Astrocyte of the cerebellum (primary cell): ENCODE results near the gene CDC42BPB.
"Not testable (repeated sequence)": the region's sequence is repeated elsewhere in the genome, so short reads cannot be mapped to it uniquely, and the experiment has no call there.

ENCODE experiments used
- DNase-seq: peaks from one replicate; pipeline ENCODE4 v3.0.0-alpha.2; 2011; ENCODE audit warnings: low read depth
- H3K4me3 ChIP-seq: 2 replicates; pipeline ENCODE4 v1.5.1; 2011; ENCODE audit warnings: mild to moderate bottlenecking, low read depth, low read length, moderate library complexity
- CTCF ChIP-seq: IDR thresholded peaks from 2 replicates; pipeline ENCODE4 v1.5.1; 2012; ENCODE audit warnings: low read length, low read depth, moderate library complexity, mild to moderate bottlenecking; ENCODE audit errors: missing control alignments
- in situ Hi-C: cut with HindIII; loops from 2 replicates; pipeline ENCODE4 v1.10.0; 2017; ENCODE audit warnings: low sequenced_read_pairs

CDC42BPB gene

GRCh38 chr14:103028161-103028767 lies 29.1 kb downstream of the CDC42BPB start:
- DNase-seq: no peak
- H3K4me3 ChIP-seq: no peak overlapping the region
- in situ Hi-C loops: no loop called here
- TF ChIP-seq CTCF: no peak

- in situ Hi-C loops: no loop called here
- DNase-seq: no peak
- TF ChIP-seq CTCF: no peak
- no peak overlapping the region for H3K4me3 ChIP-seq
These were observed 29.9 kb downstream of the CDC42BPB start for GRCh38 chr14:103027451-103027850.

GRCh38 chr14:103026988-103027387 lies 30.4 kb downstream of the CDC42BPB start:
- no peak for DNase-seq
- no peak for TF ChIP-seq CTCF
- in situ Hi-C loops: no loop called here
- H3K4me3 ChIP-seq: no peak overlapping the region

GRCh38 chr14:103026196-103026595 lies 31.2 kb downstream of the CDC42BPB start:
- in situ Hi-C loops, DNase-seq, H3K4me3 ChIP-seq: not testable (repeated sequence)

GRCh38 chr14:103023881-103024473 lies 33.4 kb downstream of the CDC42BPB start:
- in situ Hi-C loops: no loop called here

GRCh38 chr14:103022685-103023044 lies 34.7 kb downstream of the CDC42BPB start:
- no peak for TF ChIP-seq CTCF
- DNase-seq: no peak
- H3K4me3 ChIP-seq: no peak overlapping the region
- in situ Hi-C loops: no loop called here

More at GRCh38 chr14:103023881-103024473, 33.4 kb downstream of the CDC42BPB start:
- no peak for TF ChIP-seq CTCF
- DNase-seq: no peak
- no peak overlapping the region for H3K4me3 ChIP-seq

GRCh38 chr14:103022002-103022684 lies 35.2 kb downstream of the CDC42BPB start:
- no peak for DNase-seq
- no peak for TF ChIP-seq CTCF
- no peak overlapping the region for H3K4me3 ChIP-seq

More at GRCh38 chr14:103022002-103022684, 35.2 kb downstream of the CDC42BPB start:
- in situ Hi-C loops: no loop called here
